Embryonic facial prominence (tissue), 1 donor: ENCODE results near the gene PDZRN3.

Experiments
- DNase-seq: peaks from one replicate; pipeline ENCODE4 v3.0.0-alpha.2; 2016; ENCODE audit errors: extremely low spot score

PDZRN3 gene

GRCh38 chr3:73418681-73419080, 206.1 kb downstream of the PDZRN3 start:
- DNase-seq = no peak

GRCh38 chr3:73415118-73415517, 209.6 kb downstream of the PDZRN3 start:
- no peak for DNase-seq

GRCh38 chr3:73413619-73414018, 211.1 kb downstream of the PDZRN3 start:
- DNase-seq = no peak

- DNase-seq = no peak
Measured at GRCh38 chr3:73411993-73412392, 212.7 kb downstream of the PDZRN3 start.

- DNase-seq = no peak
Measured at GRCh38 chr3:73411545-73411944, 213.2 kb downstream of the PDZRN3 start.

GRCh38 chr3:73409138-73409763, 215.5 kb downstream of the PDZRN3 start:
- no peak for DNase-seq

- DNase-seq = no peak
Measured at GRCh38 chr3:73408634-73409033, 216.1 kb downstream of the PDZRN3 start.

GRCh38 chr3:73407577-73407976, 217.2 kb downstream of the PDZRN3 start:
- no peak for DNase-seq

GRCh38 chr3:73405853-73406252, 218.9 kb downstream of the PDZRN3 start:
- DNase-seq = no peak

GRCh38 chr3:73405000-73405399, 219.7 kb downstream of the PDZRN3 start:
- DNase-seq = no peak

GRCh38 chr3:73404435-73404834, 220.3 kb downstream of the PDZRN3 start:
- no peak for DNase-seq

GRCh38 chr3:73403444-73403843, 221.3 kb downstream of the PDZRN3 start:
- no peak for DNase-seq

- DNase-seq = no peak
Measured at GRCh38 chr3:73401616-73402279, 223.0 kb downstream of the PDZRN3 start.

GRCh38 chr3:73401059-73401458, 223.7 kb downstream of the PDZRN3 start:
- no peak for DNase-seq

- no peak for DNase-seq
Measured at GRCh38 chr3:73399666-73400253, 225.0 kb downstream of the PDZRN3 start.

- no peak for DNase-seq
Measured at GRCh38 chr3:73399106-73399505, 225.6 kb downstream of the PDZRN3 start.

- DNase-seq = no peak
Measured at GRCh38 chr3:73398084-73398483, 226.7 kb downstream of the PDZRN3 start.

- no peak for DNase-seq
Measured at GRCh38 chr3:73394240-73394639, 230.5 kb downstream of the PDZRN3 start.

- DNase-seq = no peak
Measured at GRCh38 chr3:73393005-73393404, 231.7 kb downstream of the PDZRN3 start.

GRCh38 chr3:73391984-73392383, 232.8 kb downstream of the PDZRN3 start:
- DNase-seq = no peak

- DNase-seq = no peak
Measured at GRCh38 chr3:73389928-73390327, 234.8 kb downstream of the PDZRN3 start.

GRCh38 chr3:73389117-73389813, 235.5 kb downstream of the PDZRN3 start:
- DNase-seq = no peak

GRCh38 chr3:73385568-73385967, 239.2 kb downstream of the PDZRN3 start:
- DNase-seq = no peak
